DMS153 treated with DMSO at 0.1 percent for 48 hours (cell line): ENCODE data around the gene TXNL1.
"Not testable (repeated sequence)": the region's sequence is repeated elsewhere in the genome, so short reads cannot be mapped to it uniquely, and the experiment has no call there.

Source experiments
- DNase-seq: peaks from one replicate; lab custom pipeline; 2025; ENCODE audit not compliant: unreplicated experiment; lab: John Stamatoyannopoulos, UW

Gene TXNL1

DNA sequence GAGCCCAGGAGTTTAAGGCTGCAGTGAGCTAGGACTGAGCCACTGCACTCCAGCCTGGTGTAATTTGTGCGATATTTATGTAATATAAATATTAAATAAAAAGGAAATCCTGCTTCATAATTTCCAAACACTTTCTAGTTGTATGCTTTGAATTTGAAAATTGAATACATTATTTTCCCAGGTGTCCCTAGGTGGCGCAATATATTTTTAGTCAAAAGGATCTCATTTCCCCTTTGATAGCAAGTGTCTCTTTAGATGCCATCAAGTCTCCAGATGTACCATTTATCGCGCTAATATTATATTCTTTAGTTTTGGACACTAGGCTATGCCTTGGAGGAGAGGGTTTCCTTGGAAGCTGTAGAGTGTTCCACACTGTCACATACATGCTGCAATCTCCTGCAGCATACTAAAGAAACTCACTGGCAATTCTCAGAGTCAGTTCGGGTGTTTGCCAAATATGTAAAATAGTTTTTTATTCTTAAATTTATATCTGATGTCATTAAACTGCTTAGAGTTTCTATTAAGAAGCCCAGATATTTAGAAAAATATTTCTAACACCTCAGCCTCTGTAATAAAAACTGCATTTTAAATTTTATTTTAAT is 7.1 kb upstream of the TXNL1 start:
- peak; percentile 7 for DNase-seq

DNA sequence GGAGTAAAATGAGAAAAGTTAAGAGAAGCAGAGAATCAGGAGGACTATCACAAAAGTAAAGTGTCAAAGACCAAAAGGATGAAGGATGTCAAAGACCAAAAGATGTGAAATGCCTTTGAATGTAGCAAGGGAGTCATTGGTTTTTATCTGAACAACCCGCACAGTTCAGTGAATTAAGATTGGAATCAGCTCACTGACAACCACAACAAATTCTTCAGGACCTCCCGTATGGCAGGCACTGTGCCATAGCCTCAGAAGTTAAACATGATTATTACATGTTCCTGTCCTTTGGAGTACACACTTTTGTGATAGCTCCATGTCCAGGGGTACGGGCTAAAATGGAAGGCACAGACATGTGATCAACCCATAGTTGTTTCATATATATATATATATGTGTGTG is 5.0 kb upstream of the TXNL1 start:
- DNase-seq, result no peak

DNA sequence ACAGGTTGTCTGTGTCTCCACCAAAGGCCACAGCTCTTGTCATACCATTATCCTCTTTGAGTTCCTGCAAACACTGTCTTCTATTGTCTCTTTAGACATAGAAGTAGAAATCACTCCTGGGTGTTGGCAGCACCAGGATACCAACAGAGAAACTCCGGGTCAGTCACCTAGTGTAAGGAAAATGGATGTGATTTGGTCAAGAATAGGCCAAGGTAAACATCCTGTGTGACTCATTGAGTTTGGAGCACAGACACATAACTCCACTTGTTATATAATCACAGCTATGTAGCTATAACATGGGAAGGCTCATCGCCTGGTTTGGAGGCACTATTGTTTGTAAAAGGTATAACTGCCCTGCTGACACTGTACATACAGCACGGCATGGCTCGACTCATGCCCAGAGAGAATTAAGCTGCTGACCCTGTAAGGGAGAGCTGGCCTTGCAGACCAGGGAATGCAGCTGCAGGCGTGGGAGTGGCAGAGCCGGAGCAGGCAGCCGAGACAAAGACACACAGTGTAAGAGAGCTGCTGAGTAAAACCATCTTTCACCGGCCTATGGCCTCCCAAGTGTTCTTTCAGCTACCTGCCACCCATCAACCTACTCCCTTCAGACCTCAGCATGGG is 3.4 kb upstream of the TXNL1 start:
- no peak for DNase-seq

DNA sequence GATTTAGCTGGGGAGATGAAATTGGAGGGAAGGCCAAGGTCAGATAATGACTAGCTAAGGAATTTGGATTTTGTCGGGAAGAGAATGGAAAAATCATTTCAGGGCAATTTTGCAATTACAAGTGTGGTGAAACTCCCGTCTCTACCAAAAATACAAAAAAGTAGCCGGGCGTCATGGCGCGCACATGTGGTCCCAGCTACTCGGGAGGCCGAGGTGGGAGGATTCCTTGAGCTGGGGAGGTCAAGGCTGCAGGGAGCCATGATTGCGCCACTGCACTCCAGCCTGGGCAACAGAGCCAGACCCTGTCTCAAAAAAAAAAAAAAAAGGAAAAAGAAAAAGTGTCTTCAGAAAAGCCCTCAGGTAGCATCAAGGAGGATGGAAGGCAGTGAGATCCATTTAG is 1.2 kb upstream of the TXNL1 start:
- DNase-seq, result no peak

DNA sequence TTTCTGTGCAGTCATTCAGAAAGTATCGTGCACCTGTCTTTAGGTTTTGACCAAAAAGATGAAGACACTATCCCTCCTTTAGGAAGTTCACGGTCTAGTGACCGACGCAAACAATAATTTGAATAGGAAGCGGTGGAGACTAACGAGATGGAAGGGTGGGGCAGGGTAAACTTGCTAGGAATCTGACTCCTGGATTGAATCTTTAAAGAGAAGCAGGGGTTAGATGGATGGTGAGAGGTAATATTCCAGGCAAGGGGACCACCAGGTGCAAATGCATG is 651 bp upstream of the TXNL1 start:
- DNase-seq, result no peak

DNA sequence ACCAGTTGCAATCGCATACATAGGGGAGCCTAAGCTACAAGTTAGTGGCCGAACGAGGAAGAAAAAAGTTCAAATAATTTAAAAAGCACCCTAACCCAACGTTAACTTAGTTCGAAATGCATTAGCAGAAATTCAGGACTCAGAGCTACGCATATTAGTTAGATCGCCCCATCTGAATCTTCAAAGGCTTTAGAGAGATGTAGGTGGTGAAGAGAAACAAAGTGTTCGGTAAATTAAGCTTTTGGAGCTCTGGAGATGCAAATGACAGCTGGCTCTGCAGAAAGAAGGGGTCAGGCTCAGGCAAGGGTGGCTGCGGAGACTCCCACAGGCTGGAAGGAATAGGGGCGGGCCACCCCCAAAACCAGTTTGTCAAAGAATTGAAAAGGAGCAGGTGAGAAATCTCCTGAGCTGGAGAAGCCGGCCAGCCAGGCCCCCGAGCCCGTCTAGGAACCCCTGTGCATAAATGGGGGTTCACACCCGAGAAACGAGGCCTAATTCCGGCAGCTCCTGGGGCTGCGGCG is 621 bp downstream of the TXNL1 start:
- DNase-seq, result no peak

DNA sequence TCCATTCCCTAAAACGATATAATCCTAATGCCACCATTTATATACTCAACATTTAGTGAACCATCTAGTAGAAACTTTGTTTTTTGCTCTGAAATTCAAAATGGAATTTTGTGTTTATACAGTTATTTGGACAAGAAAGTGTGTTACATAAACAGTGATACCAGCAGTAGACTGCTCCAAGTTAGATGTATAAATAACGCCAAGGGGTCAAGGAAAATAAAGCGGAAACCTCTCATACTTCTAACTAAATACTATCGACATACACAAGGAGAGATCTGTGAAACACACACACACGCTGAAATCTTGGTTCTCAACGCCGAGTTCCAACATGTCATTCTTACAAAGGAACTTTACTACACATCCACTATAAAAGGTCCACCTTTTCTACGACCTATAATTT is 1.2 kb downstream of the TXNL1 start:
- DNase-seq, result no peak

DNA sequence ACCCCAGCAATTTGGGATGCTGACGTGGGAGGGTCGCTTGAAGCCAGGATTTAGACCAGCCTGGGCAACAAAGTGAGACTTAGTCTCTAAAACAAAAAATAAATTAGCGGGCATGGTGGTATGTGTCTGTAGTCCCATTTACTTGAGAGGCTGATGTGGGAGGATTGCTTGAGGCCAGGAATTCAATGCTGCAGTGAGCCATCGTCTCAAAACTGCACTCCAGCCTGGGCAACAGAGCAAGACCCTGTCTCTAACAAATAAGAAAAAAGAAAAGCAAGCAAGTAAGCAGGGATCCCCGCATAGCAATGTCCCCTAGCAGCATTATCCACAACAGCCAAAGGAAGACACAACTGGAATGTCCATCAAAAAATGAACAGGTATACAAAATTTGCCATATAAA is 3.4 kb downstream of the TXNL1 start:
- DNase-seq, result no peak

DNA sequence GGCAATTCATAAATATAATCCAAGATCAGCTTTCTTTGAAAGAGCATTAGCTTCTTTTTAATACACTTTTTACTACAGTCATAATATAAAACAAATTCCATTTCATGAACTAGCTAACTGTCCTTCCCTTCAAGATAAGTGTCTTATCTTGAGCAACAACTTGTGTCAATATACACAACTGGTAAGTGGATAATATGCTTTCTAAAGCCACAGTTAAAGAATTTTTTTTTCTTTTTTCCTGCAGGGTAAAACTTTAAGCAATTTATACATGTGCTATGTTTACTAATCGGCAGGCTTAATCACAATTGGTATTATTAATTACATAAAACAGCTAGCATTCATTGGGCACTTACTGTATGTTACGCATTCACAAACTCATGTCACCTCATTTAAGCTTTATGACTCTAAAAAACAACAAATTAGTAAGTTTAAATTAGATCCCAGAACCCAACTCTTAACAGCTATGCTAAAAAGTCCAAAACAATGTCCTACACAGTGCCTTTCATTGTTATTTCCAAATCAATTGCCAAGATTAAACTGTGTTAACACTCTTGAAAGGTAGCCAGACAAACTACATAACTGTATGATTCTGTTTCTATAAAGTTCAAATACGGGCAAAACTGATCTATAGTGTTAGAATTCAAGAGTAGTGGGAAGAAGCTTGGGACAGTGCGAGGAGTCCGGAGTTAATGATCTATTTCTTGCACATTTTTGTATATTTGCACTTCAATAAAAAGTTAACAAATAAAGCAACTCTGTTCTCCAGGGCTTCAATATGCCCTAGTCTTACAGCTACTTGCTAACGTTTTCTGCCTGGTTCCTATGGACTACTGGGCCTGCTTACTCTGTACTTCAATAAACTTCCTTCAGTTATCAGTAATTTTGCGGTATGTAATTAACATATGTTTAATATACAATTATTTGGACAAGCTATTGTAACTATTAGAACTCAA is 6.0 kb downstream of the TXNL1 start:
- DNase-seq, result no peak

DNA sequence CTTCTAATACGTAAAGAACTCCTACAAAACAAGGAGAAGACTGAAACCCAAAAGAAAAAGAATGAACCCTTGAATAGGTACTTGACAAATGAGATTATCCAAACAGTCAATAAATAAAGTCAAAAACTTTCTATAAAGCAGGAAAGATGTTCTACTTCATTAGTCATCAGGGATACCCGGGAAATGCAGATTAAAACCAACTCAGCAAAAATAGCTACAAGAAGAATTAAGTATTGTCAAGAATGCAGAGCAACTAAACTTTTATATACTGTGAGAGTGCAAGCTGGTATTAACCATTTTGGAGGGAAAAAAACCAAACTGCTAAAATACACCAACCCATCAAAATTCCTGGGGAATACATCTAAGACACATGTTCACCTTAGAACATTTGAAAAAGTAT is 10.4 kb downstream of the TXNL1 start:
- DNase-seq, result no peak

DNA sequence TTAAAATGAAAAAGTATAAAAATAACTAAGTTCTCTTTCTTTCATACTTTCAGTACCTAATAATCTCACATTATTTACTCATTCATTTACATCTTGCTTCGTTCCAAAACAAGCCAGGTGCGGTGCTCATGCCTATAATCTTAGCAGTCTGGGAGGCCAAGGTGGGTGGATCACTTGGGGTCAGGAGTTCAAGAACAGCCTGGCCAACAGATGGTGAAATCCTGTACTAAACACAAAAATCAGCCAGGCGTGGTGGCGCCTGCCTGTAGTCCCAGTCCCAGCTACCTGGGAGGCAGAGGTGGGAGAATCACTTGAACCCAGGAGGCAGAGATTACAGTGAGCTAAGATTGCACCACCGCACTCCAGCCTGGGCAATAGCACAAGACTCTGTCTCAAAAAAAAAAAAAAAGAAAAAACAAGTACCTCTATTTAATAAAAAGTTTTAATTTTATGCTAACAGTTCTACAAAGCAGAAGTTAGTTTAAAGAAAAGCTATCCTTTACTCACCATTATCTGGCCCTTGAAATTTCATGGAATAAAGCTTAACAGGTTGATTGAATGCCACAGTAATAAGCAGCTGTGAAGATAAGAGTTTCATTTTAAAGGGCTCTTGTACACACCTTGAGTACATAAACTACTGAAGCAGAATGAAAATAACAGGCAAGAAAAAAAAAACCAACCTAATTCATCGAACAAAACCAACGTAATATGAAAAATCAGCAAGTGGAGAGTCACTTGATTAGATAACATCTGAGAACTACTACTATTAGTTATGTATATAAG is 22.5 kb downstream of the TXNL1 start:
- DNase-seq, result no peak

DNA sequence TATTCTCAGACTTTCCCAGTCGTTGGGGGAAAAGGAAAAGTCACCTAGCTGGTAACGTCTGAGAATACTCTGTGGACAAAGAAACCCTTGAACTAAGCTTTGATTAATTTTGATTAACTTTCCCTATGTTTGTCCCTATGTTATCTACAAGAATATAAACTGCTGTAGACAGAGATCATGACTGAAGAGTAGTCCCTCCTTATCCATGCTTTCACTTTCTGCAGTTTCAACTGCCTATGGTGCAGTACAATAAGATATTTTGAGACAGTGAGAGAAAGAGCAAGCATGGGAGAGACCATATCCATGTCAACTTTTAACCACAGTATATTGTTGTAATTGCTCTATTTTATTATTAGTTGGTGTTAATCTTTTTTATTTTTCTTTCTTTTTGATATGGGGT is 31.8 kb downstream of the TXNL1 start:
- no peak for DNase-seq

DNA sequence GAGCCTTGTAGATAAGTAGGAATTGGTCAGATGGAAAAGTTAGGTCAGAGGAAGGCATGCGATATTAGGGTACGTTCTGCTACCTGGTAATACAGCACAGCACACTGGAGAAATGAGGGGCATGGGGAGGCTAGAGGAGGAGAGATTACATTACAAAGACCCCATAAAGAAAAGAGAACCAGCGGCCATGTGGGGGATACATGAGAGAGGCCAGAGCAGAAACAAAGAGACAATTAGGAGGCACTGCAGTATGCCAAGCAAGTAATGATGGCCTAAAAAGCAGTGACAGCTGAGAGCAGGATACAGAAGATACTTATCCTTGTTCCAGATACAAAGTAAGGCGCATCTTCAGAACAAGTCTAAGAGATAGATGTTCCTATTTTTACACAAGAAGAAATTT is 40.0 kb downstream of the TXNL1 start:
- DNase-seq, result no peak

DNA sequence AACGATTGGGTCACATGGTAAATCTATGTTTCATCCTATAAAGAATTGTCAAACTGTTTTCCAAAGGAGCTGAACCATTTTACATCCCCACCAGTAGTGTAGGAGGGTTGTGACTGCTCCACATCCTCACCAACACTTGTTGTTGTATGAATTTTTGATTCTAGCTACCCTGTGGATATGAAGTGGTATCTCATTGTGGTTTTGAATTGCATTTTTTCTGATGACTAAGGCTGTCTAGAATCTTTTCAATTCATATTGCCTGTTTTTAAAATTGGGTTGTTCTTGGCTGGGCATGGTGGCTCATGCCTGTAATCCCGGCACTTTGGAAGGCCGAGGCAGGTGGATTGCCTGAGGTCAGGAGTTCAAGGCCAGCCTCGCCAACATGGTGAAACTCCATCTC is 44.5 kb downstream of the TXNL1 start:
- DNase-seq, result no peak

DNA sequence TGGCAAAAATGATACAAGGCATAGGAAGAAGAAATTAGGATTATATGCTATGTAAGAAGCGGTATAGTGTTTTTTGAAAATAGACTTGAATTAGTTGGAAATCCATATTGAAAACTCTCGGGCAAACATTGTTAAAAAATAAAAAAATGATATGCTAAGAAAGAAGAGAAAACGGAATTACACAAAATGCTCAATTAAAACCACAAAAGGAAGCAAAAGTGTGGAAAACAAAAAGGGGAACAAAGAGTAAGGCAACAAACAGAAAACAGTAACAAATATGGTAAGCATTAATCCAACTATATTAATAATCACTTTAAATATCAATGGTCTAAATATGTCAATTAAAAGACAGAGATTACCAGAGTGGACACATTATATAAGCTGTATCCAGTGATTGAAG is 58.4 kb downstream of the TXNL1 start:
- no peak for DNase-seq

DNA sequence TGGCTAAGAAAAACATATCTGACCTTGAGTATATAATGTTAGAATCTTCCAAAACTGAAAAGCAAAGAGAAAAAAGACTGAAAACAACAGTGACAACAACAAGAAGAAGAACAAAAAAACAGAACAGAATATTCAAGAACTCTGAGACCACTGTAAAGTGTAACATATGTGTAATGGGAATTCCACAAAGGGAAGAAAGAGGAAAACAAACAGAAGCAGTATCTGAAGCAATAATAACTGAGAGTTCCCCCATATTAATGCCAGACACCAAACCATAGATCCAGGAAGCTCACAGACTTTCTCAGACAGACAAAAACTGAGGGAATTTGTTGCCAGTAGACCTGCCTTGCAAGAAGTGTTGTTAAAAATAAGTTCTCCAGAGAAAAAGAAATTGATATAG is 58.9 kb downstream of the TXNL1 start:
- no peak for DNase-seq

DNA sequence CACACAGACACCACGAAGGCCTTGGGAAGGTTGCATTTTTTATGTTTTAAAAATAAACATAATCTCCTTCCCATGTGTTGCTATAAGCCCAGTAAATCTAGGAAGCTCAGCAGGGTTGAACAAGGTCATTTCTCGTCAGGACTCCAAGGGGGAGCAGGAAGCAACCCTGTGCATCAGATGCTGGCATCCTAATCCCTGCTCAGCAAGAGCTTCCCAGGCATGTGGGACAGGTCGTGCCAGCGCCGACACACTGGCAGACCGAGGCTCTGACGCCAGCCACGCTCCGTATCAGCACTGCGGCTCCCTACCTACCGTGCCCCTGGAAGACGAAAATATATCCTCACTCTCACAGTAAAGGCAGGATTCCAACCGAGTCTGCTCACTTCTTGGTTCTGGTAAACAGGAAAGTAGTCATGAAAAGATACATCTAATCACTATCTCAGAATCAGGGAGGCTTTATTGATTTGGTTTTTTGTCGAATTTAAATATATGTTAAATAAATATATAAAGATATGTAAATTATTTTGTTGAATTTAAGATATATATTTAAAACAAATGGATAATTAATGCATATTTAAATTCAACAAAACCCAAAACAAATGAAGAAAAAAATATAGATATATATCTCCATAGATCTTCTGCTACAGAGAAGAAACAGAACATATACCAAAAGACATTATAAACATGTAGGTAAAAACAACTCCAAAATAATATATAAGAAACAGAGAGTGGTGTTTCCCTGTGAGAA is 61.4 kb downstream of the TXNL1 start:
- DNase-seq, result no peak

DNA sequence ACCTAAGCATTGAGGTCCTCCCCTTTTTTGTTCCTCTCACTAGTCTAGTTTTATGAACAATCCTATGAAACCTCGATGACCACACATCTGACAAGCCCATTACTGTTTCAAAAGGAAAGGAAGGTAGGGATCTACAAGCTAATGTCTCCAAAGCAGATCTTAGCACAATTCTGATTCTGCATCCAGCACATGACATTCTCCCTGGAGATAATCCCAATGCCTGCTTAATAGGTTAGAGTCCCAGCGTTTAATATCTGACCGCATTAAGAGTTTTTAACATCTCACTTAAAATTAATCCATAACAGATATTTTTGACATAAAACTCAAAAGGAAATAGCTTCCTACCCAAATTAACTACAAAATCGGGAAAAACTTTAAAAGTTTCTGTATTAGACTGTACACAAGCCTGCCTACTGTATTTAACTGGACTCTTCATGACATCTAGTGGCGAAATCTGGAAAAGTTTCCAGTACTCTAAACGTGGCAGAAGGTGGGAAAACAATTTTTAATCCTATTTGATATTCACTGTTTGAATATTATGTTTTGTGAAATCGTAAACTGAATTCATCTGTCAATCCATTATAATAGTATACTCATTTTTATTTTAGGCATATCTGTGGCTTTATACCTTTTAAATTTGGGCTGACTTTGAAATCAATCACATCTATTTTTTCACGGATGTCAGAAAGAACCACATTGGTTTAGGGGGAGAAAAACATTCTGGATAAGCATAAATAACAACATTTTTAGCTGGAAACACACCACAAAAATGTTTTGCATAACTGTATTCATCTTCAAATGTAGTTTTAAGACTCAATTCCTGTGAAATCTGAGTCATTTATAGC is 62.4 kb downstream of the TXNL1 start:
- peak; percentile 15 for DNase-seq

DNA sequence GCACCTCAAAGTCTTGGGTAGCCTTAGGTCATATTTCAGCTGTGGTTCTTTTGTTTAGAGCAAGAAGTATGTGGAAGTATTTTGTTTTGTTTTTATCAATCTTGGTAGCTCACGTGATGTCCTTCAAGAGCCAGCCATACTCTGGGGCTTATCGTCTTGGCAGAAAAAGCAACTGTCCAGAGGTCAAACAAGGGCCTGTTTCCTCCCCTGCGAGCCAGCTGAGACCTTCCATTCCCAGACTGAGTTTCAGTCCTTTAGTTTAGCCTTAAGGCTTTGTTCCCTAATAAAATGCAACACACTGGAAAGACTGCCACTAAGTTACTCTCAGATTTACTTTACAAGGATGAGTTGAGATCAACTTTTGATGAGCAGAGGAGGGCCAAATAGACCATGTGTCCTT is 63.5 kb downstream of the TXNL1 start:
- no peak for DNase-seq

DNA sequence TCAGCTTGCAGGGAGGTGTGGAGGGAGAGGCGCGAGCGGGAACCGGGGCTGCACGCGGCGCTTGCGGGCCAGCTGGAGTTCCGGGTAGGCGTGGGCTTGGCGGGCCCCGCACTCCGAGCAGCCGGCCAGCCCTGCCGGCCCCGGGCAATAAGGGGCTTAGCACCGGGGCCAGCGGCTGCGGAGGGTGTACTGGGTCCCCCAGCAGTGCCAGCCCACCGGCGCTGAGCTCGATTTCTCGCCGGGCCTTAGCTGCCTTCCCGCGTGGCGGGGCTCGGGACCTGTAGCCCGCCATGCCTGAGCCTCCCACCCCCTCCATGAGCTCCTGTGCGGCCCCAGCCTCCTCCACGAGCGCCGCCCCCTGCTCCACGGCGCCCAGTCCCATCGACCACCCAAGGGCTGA is 66.1 kb downstream of the TXNL1 start:
- not testable (repeated sequence) for DNase-seq
